DND-41 (cell line): Measurements from ENCODE around the gene AASDHPPT.

Experiments
- ATAC-seq: fragments of 200-7000 bp; cut with Tn5 transposase; 3 replicates; pipeline ENCODE4 v1.9.1; 2021; ENCODE audit warnings: low read depth; ENCODE audit not compliant: insufficient read depth
- DNase-seq: peaks from one replicate; pipeline ENCODE4 v3.0.0-alpha.2; 2020
- H2AFZ ChIP-seq: 2 replicates; pipeline ENCODE4 v1.6.0; 2012; ENCODE audit warnings: low read depth, low read length
- H3K27ac ChIP-seq: 2 replicates; pipeline ENCODE4 v1.5.1; 2012; ENCODE audit warnings: low read length, inconsistent platforms
- H3K27me3 ChIP-seq: fragments of 200-600 bp; sonication (generic); 2 replicates; pipeline ENCODE4 v1.6.0; 2012; ENCODE audit warnings: low read length, mild to moderate bottlenecking, inconsistent platforms; ENCODE audit not compliant: insufficient read depth, poor library complexity
- H3K36me3 ChIP-seq: 2 replicates; pipeline ENCODE4 v1.5.1; 2012; ENCODE audit warnings: low read length, inconsistent platforms; ENCODE audit not compliant: insufficient read depth
- H3K4me1 ChIP-seq: 2 replicates; pipeline ENCODE4 v1.5.1; 2012; ENCODE audit warnings: mild to moderate bottlenecking, low read length; ENCODE audit not compliant: insufficient read depth
- H3K4me2 ChIP-seq: 2 replicates; pipeline ENCODE4 v1.6.0; 2012; ENCODE audit warnings: mild to moderate bottlenecking, moderate library complexity, low read length, inconsistent platforms; ENCODE audit not compliant: insufficient read depth
- H3K4me3 ChIP-seq, 2 experiments: fragments of 200-600 bp in 1 of 2; shearing (Covaris generic) in 1 of 2; 2 replicates each; pipeline ENCODE4 v1.5.1; 2012 to 2016; ENCODE audit warnings: inconsistent platforms in 2 of 2, low read length in 2 of 2, mild to moderate bottlenecking in 2 of 2, low read depth in 1 of 2, moderate library complexity in 1 of 2
- H3K79me2 ChIP-seq: 2 replicates; pipeline ENCODE4 v1.6.0; 2012; ENCODE audit warnings: low read length, inconsistent platforms; ENCODE audit not compliant: insufficient read depth
- H3K9ac ChIP-seq: 2 replicates; pipeline ENCODE4 v1.6.0; 2012; ENCODE audit warnings: low read depth, mild to moderate bottlenecking, inconsistent platforms, low read length, moderate library complexity
- H3K9me3 ChIP-seq: 2 replicates; pipeline ENCODE4 v1.5.1; 2012; ENCODE audit warnings: low read length, moderate library complexity, mild to moderate bottlenecking, inconsistent platforms; ENCODE audit not compliant: insufficient read depth, severe bottlenecking
- H4K20me1 ChIP-seq: 2 replicates; pipeline ENCODE4 v1.6.0; 2012; ENCODE audit warnings: low read length; ENCODE audit not compliant: insufficient read depth
- EZH2 ChIP-seq: IDR thresholded peaks from 3 replicates; pipeline ENCODE4 v1.6.1; 2012; ENCODE audit warnings: borderline replicate concordance, low read depth, mild to moderate bottlenecking, moderate library complexity, low read length, inconsistent platforms; ENCODE audit not compliant: severe bottlenecking
- TF ChIP-seq, protein P1 (sequence below): IDR thresholded peaks from 2 replicates; pipeline ENCODE4 v1.5.1; 2012; ENCODE audit warnings: borderline replicate concordance, low read length, moderate library complexity, mild to moderate bottlenecking; ENCODE audit not compliant: poor library complexity, severe bottlenecking; ENCODE audit errors: extremely low read depth

AASDHPPT gene

DNA sequence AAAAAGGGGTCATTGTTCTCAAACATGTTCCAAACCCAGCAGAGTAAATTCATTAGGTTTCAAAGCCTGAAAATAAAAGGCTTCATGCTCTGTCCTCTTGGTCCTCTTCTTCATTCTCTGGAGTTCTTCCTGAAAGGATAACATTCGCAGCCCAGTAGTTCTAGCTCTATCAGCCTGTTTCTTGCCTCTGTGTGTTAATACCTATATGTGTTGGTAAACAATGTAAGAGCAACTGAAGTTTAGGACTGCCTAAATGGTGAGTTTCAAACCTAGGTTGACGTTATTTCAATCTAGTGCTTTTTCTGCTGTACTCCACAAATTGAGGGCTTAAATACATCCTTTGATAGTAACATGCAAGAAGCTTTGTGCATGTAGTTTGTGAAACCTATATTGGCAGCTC lies 9.4 kb downstream of the AASDHPPT start:
- Histone ChIP-seq H3K27me3 (no peaks in the 10 kb centered on the region), H3K9ac (no peak overlapping the region), H4K20me1 (peaks cover 11% of the 10 kb centered on the region; the same call in 1 of the 2 replicates), H3K79me2 (peaks cover 97% of the 10 kb centered on the region), H3K4me1 (peaks cover 37% of the 10 kb centered on the region), H3K36me3 (peaks cover 72% of the 10 kb centered on the region), H2AFZ (no peak overlapping the region), H3K27ac (no peak overlapping the region), H3K4me3 (no peak overlapping the region), H3K4me2 (peak overlapping the region; percentile 41; the same call in 1 of the 2 replicates), H3K9me3 (no peaks in the 10 kb centered on the region)
- no peak for DNase-seq
- ATAC-seq = no peak
- TF ChIP-seq, protein P1, sequence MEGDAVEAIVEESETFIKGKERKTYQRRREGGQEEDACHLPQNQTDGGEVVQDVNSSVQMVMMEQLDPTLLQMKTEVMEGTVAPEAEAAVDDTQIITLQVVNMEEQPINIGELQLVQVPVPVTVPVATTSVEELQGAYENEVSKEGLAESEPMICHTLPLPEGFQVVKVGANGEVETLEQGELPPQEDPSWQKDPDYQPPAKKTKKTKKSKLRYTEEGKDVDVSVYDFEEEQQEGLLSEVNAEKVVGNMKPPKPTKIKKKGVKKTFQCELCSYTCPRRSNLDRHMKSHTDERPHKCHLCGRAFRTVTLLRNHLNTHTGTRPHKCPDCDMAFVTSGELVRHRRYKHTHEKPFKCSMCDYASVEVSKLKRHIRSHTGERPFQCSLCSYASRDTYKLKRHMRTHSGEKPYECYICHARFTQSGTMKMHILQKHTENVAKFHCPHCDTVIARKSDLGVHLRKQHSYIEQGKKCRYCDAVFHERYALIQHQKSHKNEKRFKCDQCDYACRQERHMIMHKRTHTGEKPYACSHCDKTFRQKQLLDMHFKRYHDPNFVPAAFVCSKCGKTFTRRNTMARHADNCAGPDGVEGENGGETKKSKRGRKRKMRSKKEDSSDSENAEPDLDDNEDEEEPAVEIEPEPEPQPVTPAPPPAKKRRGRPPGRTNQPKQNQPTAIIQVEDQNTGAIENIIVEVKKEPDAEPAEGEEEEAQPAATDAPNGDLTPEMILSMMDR = no peak

DNA sequence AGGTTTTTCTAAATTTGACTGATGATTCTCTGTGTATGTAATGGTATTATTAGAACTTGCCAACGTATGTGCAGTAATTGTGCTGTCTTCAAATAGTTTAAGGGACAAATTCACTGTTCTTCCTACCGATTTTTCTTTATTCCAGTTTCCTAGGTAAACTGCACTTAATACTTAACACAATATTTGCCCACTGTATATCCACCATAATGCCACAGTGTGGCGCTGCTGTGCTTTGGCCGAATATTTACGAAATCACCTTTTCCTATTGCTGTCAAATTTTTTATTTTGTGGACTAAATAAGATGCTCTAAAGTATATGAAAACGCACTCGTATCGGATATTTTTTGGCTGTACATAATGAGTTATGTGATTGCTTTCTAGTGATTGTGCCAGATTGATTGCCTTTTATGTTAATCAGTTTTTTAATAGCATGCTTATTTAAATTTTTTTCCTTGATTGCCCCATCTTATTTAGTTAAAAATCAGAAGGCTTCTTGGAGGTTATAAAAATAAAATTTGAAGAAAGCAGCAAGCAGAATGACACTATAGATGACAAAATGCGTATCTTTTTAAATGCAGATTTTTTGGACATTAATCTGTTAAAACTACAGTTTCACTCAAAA lies 10.5 kb downstream of the AASDHPPT start:
- no peak overlapping the region for H2AFZ ChIP-seq
- H3K4me2 ChIP-seq = peak overlapping the region; percentile 41; the same call in 1 of the 2 replicates
- ATAC-seq (peak; percentile 75), DNase-seq (peak; percentile 56)
- peaks cover 8% of the 10 kb centered on the region; the same call in 1 of the 2 replicates for H4K20me1 ChIP-seq
- H3K27ac ChIP-seq = peak overlapping the region; percentile 18; the same call in 1 of the 2 replicates
- no peak for TF ChIP-seq EZH2
- TF ChIP-seq, protein P1 = peak; percentile 83
- no peak overlapping the region for H3K9ac ChIP-seq
- H3K4me1 ChIP-seq = peaks cover 29% of the 10 kb centered on the region; the same call in 1 of the 2 replicates
- H3K79me2 ChIP-seq = peaks cover 95% of the 10 kb centered on the region
- peaks cover 75% of the 10 kb centered on the region for H3K36me3 ChIP-seq
- no peak overlapping the region for H3K4me3 ChIP-seq
- H3K27me3 ChIP-seq = no peaks in the 10 kb centered on the region
- H3K9me3 ChIP-seq = no peaks in the 10 kb centered on the region

DNA sequence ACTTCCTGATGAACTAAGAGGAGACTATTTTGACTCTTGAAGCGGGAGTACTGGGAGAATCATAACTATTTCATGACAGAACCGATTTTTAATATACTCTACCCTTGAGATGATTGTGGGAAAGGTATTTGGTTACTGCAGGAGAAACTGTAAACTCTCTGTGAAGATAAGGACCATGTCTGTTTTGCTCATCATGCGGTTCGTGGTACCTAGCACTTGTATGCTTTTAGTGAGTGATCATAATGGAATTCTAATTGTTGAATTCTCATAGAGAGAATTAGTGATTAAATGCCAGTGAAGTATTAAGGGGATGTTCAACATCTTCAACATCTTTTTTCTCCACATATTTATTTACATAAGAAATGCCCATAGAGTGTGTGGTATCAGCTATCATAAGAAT lies 11.4 kb downstream of the AASDHPPT start:
- Histone ChIP-seq H3K4me1 (peaks cover 26% of the 10 kb centered on the region; the same call in 1 of the 2 replicates), H3K4me2 (0 out of 2 replicates have a peak overlapping the region, but pooled peaks have one; percentile 0), H3K79me2 (peaks cover 89% of the 10 kb centered on the region), H3K4me3 (no peak overlapping the region), H2AFZ (no peak overlapping the region), H3K36me3 (peaks cover 77% of the 10 kb centered on the region), H3K9me3 (no peaks in the 10 kb centered on the region), H4K20me1 (peaks cover 8% of the 10 kb centered on the region; the same call in 1 of the 2 replicates), H3K27me3 (no peaks in the 10 kb centered on the region), H3K27ac (no peak overlapping the region), H3K9ac (no peak overlapping the region)
- TF ChIP-seq, protein P1 = no peak
- TF ChIP-seq EZH2 = no peak
- ATAC-seq (no peak), DNase-seq (no peak)
